Coronary artery (tissue), 2 donors: ENCODE measurements around the gene PHF2.
"Not testable (repeated sequence)": the region's sequence is repeated elsewhere in the genome, so short reads cannot be mapped to it uniquely, and the experiment has no call there.

Experiments used
- DNase-seq: peaks from one replicate; pipeline ENCODE4 v3.0.0-alpha.2; 2017; ENCODE audit warnings: low spot score
- H3K27ac ChIP-seq, 2 donors: fragments of 200-600 bp; sonication (generic); one replicate each; pipeline ENCODE4 v1.5.1; 2016 to 2019
- H3K4me3 ChIP-seq: fragments of 200-600 bp; sonication (generic); 2 replicates; pipeline ENCODE4 v1.5.1; 2016; ENCODE audit warnings: mild to moderate bottlenecking, moderate library complexity
- CTCF ChIP-seq: fragments of 200-600 bp; sonication (generic); IDR thresholded peaks from one replicate; pipeline ENCODE4 v1.5.1; 2019; ENCODE audit warnings: antibody characterized with exemption

PHF2 gene

GRCh38 chr9:93671020-93671338, 94.6 kb downstream of the PHF2 start:
- no peak overlapping the region for H3K27ac ChIP-seq
- no peak for TF ChIP-seq CTCF
- DNase-seq: peak; percentile 53

GRCh38 chr9:93672330-93673020, 96.1 kb downstream of the PHF2 start:
- H3K27ac ChIP-seq, H3K4me3 ChIP-seq: not testable (repeated sequence)
- DNase-seq: peak; percentile 63

More at GRCh38 chr9:93671020-93671338, 94.6 kb downstream of the PHF2 start:
- no peak overlapping the region for H3K4me3 ChIP-seq

- peak; percentile 61 for DNase-seq
- TF ChIP-seq CTCF: no peak
- Histone ChIP-seq H3K27ac (no peak overlapping the region), H3K4me3 (no peak overlapping the region)
Measured at GRCh38 chr9:93673021-93673838, 96.8 kb downstream of the PHF2 start.

- no peak overlapping the region for H3K4me3 ChIP-seq
- peak; percentile 70 for DNase-seq
- no peak overlapping the region for H3K27ac ChIP-seq
- TF ChIP-seq CTCF: no peak
Measured at GRCh38 chr9:93673839-93674334, 97.5 kb downstream of the PHF2 start.

GRCh38 chr9:93674580-93675335, 98.4 kb downstream of the PHF2 start:
- DNase-seq: peak; percentile 41
- Histone ChIP-seq H3K4me3 (no peak overlapping the region), H3K27ac (no peak overlapping the region)
- TF ChIP-seq CTCF: no peak

- Histone ChIP-seq H3K4me3 (no peak overlapping the region), H3K27ac (no peak overlapping the region)
- peak; percentile 69 for DNase-seq
- TF ChIP-seq CTCF: no peak
Measured at GRCh38 chr9:93675336-93676150, 99.2 kb downstream of the PHF2 start.
